GM19099 (cell line): ENCODE data around the gene BCO1.

Source experiments
- POLR2A ChIP-seq: IDR thresholded peaks from 3 replicates; pipeline ENCODE4 v1.6.1; 2011; ENCODE audit warnings: low read depth; ENCODE audit not compliant: insufficient read length; ENCODE audit errors: extremely low read depth

BCO1 gene, protein sequence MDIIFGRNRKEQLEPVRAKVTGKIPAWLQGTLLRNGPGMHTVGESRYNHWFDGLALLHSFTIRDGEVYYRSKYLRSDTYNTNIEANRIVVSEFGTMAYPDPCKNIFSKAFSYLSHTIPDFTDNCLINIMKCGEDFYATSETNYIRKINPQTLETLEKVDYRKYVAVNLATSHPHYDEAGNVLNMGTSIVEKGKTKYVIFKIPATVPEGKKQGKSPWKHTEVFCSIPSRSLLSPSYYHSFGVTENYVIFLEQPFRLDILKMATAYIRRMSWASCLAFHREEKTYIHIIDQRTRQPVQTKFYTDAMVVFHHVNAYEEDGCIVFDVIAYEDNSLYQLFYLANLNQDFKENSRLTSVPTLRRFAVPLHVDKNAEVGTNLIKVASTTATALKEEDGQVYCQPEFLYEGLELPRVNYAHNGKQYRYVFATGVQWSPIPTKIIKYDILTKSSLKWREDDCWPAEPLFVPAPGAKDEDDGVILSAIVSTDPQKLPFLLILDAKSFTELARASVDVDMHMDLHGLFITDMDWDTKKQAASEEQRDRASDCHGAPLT

DNA sequence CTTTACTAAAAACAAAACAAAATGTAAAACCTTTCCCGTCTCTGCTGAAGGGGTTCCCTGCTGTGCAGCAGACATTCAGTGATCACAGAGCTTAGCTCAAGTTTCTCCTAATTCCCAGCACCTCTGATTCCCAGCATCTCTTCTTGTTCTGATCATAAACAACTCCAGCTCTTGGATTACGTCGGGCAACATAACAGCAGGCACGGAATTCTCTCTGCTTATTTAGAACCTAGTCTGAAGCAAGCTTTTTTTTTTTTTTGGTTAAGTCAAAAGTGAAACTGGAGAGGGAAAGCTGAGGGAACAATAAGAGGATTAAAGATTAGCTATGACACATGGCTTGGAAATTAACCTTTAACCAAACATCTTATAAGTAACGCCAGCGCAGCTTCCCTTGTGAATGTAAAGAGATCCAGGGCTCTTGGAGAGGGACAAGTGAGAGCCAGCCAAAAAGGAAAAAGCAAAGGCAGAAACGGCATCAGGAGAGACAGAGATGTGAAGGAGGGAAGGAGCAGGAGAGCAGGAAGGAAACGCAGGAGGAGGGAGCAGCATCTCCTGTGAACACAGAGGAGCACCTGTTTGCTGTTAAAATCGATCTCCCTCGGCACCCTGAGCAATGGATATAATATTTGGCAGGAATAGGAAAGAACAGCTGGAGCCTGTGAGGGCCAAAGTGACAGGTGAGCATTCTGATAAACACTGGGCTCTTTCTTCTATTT lies at the start of gene BCO1:
Gene BCO1, plus strand, starts transcription at position 394 of the 716 bp plus-strand sequence. Its CDS starts 220 bp downstream, at position 614.
- no peak for TF ChIP-seq POLR2A

GRCh38 chr16:81189100-81189664 lies 49.3 kb upstream of the BCO1 start:
- TF ChIP-seq POLR2A, result no peak

DNA sequence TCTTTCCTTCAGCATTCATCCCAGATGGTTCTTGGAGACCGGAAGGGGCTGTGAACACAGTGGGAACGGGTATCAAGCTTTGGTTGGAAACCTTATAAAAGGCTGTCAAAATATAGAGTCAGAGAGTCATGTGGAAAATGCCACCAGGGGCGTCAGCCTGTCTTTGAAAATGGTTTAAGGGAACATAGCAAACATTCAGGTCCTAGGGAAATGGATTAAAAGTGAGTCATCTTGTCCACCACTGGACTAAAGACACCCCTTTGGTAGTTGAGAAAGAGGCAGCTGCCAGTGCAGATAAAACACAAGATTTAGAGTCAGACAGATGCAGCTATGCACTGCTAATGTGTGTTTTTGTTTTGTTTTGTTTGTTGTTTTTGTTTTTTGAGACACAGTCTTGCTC lies 47.8 kb upstream of the BCO1 start:
- no peak for TF ChIP-seq POLR2A

GRCh38 chr16:81195885-81196534 lies 42.5 kb upstream of the BCO1 start:
- no peak for TF ChIP-seq POLR2A

- no peak for TF ChIP-seq POLR2A
Measured at GRCh38 chr16:81198635-81199034, 39.9 kb upstream of the BCO1 start.

DNA sequence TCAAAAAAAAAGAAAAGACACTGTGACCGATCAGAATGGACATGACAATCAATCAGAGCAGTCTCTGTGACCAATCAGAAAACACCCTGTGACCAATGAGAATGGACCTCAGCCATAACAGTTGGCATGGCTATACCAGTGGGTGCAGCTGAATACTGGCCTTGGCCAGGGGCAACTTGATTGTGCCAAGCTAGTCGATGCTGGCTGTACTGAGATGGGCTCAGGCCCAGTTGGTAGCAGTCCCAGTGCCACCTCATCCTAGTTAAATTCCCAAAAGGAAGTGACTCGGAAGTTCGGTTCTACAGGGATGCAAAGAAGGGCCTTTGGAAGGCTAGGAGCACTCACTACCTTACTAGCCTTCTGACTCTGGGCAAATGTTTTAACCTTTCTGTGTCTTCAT lies 37.2 kb upstream of the BCO1 start:
- no peak for TF ChIP-seq POLR2A

DNA sequence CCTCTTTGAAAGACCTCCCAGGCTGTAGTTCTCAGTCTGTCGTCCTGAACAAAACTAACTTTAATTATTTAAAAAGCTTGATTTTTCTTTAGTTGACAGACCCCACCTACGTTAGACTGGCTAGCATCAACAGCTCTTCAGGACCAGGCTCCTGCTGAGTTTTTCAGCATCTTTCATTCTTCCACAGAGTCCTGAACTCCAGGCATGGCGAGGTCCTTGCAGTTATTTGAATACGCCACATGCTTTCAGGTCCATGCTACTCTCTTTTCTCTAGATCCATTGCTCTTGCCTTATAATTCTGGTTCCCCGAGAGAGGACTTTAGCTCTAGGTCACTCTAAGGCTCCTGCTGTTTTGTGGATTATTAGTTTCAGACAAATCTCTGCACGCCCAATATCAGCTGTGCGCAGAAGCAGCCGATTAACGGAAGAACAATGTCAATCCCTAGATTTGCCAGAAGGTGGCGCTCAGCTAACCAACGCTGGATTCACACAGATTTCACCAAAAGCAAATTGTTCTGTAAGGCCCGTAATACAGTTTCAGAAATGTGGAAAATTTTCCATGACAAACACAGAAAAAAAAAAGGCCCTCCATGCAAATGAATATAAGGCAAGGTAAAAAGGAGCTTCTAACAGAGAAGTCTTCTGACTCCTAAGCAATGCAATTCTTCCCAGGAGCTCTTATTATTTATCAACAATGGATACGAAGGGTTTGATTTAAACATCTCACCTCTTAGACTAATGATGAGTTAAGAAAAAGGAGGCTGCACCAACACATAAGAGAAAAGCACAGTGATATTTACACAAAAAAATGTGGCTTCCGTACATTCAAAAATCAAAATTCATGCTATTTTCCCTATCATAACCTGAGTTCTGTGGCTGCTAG lies 33.5 kb upstream of the BCO1 start:
- TF ChIP-seq POLR2A, result no peak

DNA sequence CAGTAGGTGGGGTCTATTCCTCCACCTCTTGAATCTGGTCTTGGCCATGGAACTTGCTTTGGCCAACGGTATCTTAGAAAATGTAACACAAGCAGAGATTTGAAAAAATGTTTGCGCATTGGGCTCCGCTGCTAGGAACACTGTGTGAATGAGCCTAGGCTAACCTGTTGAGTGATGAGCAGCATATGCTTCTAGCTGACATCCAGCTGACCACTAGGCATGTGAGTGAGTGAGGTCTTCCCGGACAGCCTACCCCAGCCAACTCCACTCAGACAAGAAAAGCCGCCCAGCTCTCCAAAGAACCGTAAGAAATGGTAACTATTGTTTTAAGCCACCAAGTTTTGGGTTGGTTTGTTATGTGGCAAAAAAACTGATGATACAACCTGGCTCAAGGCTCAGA lies 31.4 kb upstream of the BCO1 start:
- no peak for TF ChIP-seq POLR2A

- no peak for TF ChIP-seq POLR2A
Measured at GRCh38 chr16:81210807-81211206, 27.7 kb upstream of the BCO1 start.

GRCh38 chr16:81212830-81213465 lies 25.5 kb upstream of the BCO1 start:
- no peak for TF ChIP-seq POLR2A

- no peak for TF ChIP-seq POLR2A
Measured at GRCh38 chr16:81214745-81215166, 23.7 kb upstream of the BCO1 start.

- TF ChIP-seq POLR2A, result no peak
Measured at GRCh38 chr16:81216114-81216513, 22.4 kb upstream of the BCO1 start.

DNA sequence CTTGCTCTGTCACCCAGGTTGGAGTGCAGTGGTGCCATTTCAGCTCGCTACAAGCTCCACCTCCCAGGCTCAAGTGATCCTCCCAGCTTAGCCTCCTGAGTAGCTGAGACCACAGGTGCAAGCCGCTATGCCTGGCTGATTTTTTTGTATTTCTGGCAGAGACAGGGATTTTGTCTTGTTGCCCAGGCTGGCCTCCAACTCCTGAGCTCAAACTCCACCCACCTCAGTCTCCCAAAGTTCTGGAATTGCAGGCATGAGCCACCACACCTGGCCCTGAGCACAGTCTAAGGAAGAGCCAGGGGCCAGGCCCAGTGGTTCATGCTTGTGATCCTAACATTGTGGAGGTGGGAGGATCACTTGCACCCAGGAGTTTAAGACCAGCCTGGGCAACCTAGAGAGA lies 21.8 kb upstream of the BCO1 start:
- TF ChIP-seq POLR2A, result no peak

DNA sequence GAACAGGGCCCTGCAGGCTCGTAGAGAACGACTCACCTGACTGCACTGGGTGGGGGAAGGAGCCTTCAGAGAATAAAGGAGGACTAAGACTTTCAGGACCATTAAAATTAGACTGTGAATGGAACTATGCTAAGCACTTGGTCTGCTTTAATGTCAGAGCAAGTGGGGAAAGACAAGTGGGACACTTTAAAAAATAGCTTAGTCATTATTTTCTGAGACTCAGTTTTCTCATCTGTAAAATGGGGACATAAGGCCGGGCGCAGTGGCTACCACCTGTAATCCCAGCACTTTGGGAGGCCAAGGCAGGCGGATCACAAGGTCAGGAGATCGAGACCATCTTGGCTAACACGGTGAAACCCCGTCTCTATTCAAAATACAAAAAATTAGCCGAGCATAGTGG lies 19.3 kb upstream of the BCO1 start:
- TF ChIP-seq POLR2A, result no peak

- no peak for TF ChIP-seq POLR2A
Measured at GRCh38 chr16:81220349-81220748, 18.1 kb upstream of the BCO1 start.
